Tibial artery (tissue), 4 donors: Measurements from ENCODE around the gene SIGLEC11.
"Not testable (repeated sequence)": the region's sequence is repeated elsewhere in the genome, so short reads cannot be mapped to it uniquely, and the experiment has no call there.

Experiments used
- DNase-seq, 2 donors: peaks; one replicate each; pipeline ENCODE4 v3.0.0-alpha.2; 2019
- H3K27ac ChIP-seq, 2 donors: fragments of 200-600 bp; sonication (generic) in 1 of 2; 1 replicate in 1 of 2; 2 replicates in 1 of 2; pipeline ENCODE4 v1.5.1; 2018 to 2019; ENCODE audit warnings: mild to moderate bottlenecking in 1 of 2
- H3K27me3 ChIP-seq, 2 donors: fragments of 200-600 bp; sonication (generic) in 1 of 2; one replicate each; pipeline versions ENCODE4 v1.5.1 to v1.6.0; 2016 to 2019
- H3K36me3 ChIP-seq, 3 donors: fragments of 200-600 bp; sonication (generic) in 2 of 3; one replicate each; pipeline ENCODE4 v1.5.1; 2016 to 2019; ENCODE audit warnings: mild to moderate bottlenecking in 2 of 3
- H3K4me1 ChIP-seq, 4 donors: fragments of 200-600 bp; sonication (generic) in 2 of 4; 1 replicate in 3 of 4; 2 replicates in 1 of 4; pipeline ENCODE4 v1.5.1; 2016 to 2019
- H3K4me3 ChIP-seq, 2 donors: fragments of 200-600 bp; sonication (generic) in 1 of 2; 1 replicate in 1 of 2; 2 replicates in 1 of 2; pipeline ENCODE4 v1.5.1; 2018 to 2019; ENCODE audit warnings: mild to moderate bottlenecking in 2 of 2
- H3K9me3 ChIP-seq, 3 donors: fragments of 200-600 bp; sonication (generic) in 1 of 3; one replicate each; pipeline ENCODE4 v1.5.1; 2016 to 2019
- CTCF ChIP-seq, 2 experiments: fragments of 200-600 bp in 1 of 2; fragments of 450-650 bp in 1 of 2; IDR thresholded peaks; one replicate each; pipeline ENCODE4 v1.5.1; 2017 to 2019; ENCODE audit warnings: antibody characterized with exemption in 2 of 2, mild to moderate bottlenecking in 1 of 2, moderate library complexity in 1 of 2
- intact Hi-C: fragments of 100-400 bp; cut with DNase I; formaldehyde crosslinking; loops from one replicate; pipeline ENCODE4 v1.15.0; 2023; ENCODE audit warnings: low total_unique reads

The SIGLEC11 gene

GRCh38 chr19:49975051-49975450 is 14.1 kb upstream of the SIGLEC11 start:
- no peak for DNase-seq
- no peak overlapping the region for H3K27ac ChIP-seq
- H3K9me3 ChIP-seq: no peaks in the 10 kb centered on the region
- no peak for TF ChIP-seq CTCF (IDR thresholded peaks at IDR 0.05)
- intact Hi-C loops: no loop called here
- H3K36me3 ChIP-seq: peaks cover 21 to 60% (median 42%) of the 10 kb centered on the region in 3 donors
- no peaks in the 10 kb centered on the region for H3K4me1 ChIP-seq
- H3K4me3 ChIP-seq: no peak overlapping the region
- H3K27me3 ChIP-seq: peaks cover 0 to 6% of the 10 kb centered on the region in 2 donors

GRCh38 chr19:49973987-49974386 is 13.0 kb upstream of the SIGLEC11 start:
- Histone ChIP-seq H3K27ac (no peak overlapping the region), H3K27me3 (peaks cover 0 to 10% of the 10 kb centered on the region in 2 donors), H3K4me3 (no peak overlapping the region), H3K36me3 (peaks cover 21 to 49% (median 34%) of the 10 kb centered on the region in 3 donors), H3K9me3 (no peaks in the 10 kb centered on the region), H3K4me1 (no peaks in the 10 kb centered on the region)
- intact Hi-C loops: no loop called here
- no peak for TF ChIP-seq CTCF (IDR thresholded peaks at IDR 0.05)
- peak in 1 of 2 donors; percentile 53 for DNase-seq

GRCh38 chr19:49972841-49973240 is 11.9 kb upstream of the SIGLEC11 start:
- H3K9me3 ChIP-seq: no peaks in the 10 kb centered on the region
- peaks cover 0 to 21% of the 10 kb centered on the region in 2 donors for H3K27me3 ChIP-seq
- H3K4me3 ChIP-seq: no peak overlapping the region
- TF ChIP-seq CTCF (IDR thresholded peaks at IDR 0.05): no peak
- no peaks in the 10 kb centered on the region for H3K4me1 ChIP-seq
- H3K27ac ChIP-seq: no peak overlapping the region
- H3K36me3 ChIP-seq: peaks cover 20 to 38% (median 23%) of the 10 kb centered on the region in 3 donors
- intact Hi-C loops: no loop called here
- DNase-seq: no peak

GRCh38 chr19:49971991-49972411 is 11.0 kb upstream of the SIGLEC11 start:
- no peak for TF ChIP-seq CTCF (IDR thresholded peaks at IDR 0.05)
- Histone ChIP-seq H3K9me3 (no peaks in the 10 kb centered on the region), H3K27me3 (peaks cover 0 to 22% of the 10 kb centered on the region in 2 donors), H3K36me3 (peaks cover 12 to 29% (median 15%) of the 10 kb centered on the region in 3 donors), H3K4me3 (no peak overlapping the region), H3K27ac (no peak overlapping the region), H3K4me1 (no peaks in the 10 kb centered on the region)
- intact Hi-C loops: no loop called here
- no peak for DNase-seq

GRCh38 chr19:49969355-49969754 is 8.4 kb upstream of the SIGLEC11 start:
- intact Hi-C loops: loop anchor here (5.0 kb wide), 1 partner anchor 303 kb away; no protein-coding TSS in a partner anchor

GRCh38 chr19:49968279-49968922 is 7.4 kb upstream of the SIGLEC11 start:
- intact Hi-C loops: loop anchor here (5.0 kb wide), 1 partner anchor 304 kb away; no protein-coding TSS in a partner anchor
- no peaks in the 10 kb centered on the region for H3K4me1 ChIP-seq
- no peaks in the 10 kb centered on the region for H3K36me3 ChIP-seq
- H3K27me3 ChIP-seq: peaks cover 0 to 22% of the 10 kb centered on the region in 2 donors
- H3K27ac ChIP-seq: no peak overlapping the region
- DNase-seq: no peak
- no peak for TF ChIP-seq CTCF (IDR thresholded peaks at IDR 0.05)
- no peaks in the 10 kb centered on the region for H3K9me3 ChIP-seq
- H3K4me3 ChIP-seq: no peak overlapping the region

More at GRCh38 chr19:49969355-49969754, 8.4 kb upstream of the SIGLEC11 start:
- not testable (repeated sequence) for H3K4me1 ChIP-seq, H3K4me3 ChIP-seq, H3K27ac ChIP-seq, H3K9me3 ChIP-seq, H3K36me3 ChIP-seq, DNase-seq
- peaks cover 0 to 22% of the 10 kb centered on the region in 2 donors for H3K27me3 ChIP-seq

- DNase-seq, H3K27ac ChIP-seq, H3K4me1 ChIP-seq, H3K36me3 ChIP-seq, intact Hi-C loops, H3K4me3 ChIP-seq, H3K9me3 ChIP-seq: not testable (repeated sequence)
- H3K27me3 ChIP-seq: peaks cover 0 to 17% of the 10 kb centered on the region in 2 donors
These were observed 1.1 kb downstream of the SIGLEC11 start for GRCh38 chr19:49959892-49960291.

- DNase-seq, H3K4me1 ChIP-seq, H3K36me3 ChIP-seq, intact Hi-C loops, H3K4me3 ChIP-seq, H3K9me3 ChIP-seq, H3K27ac ChIP-seq: not testable (repeated sequence)
- peaks cover 0 to 17% of the 10 kb centered on the region in 2 donors for H3K27me3 ChIP-seq
These were observed 2.4 kb downstream of the SIGLEC11 start for GRCh38 chr19:49958596-49958995.

GRCh38 chr19:49958144-49958543 is 2.8 kb downstream of the SIGLEC11 start:
- intact Hi-C loops, H3K27ac ChIP-seq, H3K9me3 ChIP-seq, H3K4me3 ChIP-seq, DNase-seq, H3K36me3 ChIP-seq: not testable (repeated sequence)
- peaks cover 0 to 11% (median 4%) of the 10 kb centered on the region in 4 donors for H3K4me1 ChIP-seq
- H3K27me3 ChIP-seq: peaks cover 0 to 19% of the 10 kb centered on the region in 2 donors
